Stimulated activated CD4-positive, alpha-beta T cell treated with anti-CD3 and anti-CD28 coated beads, Interleukin-12 subunit alpha, Interleukin-12 subunit beta, amount 100 ng/mL, for 48 hours (primary cell): ENCODE data around the gene SULT1A4.
"Not testable (repeated sequence)": the region's sequence is repeated elsewhere in the genome, so short reads cannot be mapped to it uniquely, and the experiment has no call there.

ENCODE experiments used
- DNase-seq, 3 donors: peaks; one replicate each; pipeline ENCODE4 v3.0.0-alpha.2; 2020; ENCODE audit warnings: low read depth in 2 of 3, low spot score in 1 of 3

SULT1A4 gene

GRCh38 chr16:29459706-29460646, at the start of gene SULT1A4:
SULT1A4 (plus strand) TSS chr16:29459913; CDS start chr16:29461386, 1,473 bp downstream.
- not testable (repeated sequence) for DNase-seq

DNA sequence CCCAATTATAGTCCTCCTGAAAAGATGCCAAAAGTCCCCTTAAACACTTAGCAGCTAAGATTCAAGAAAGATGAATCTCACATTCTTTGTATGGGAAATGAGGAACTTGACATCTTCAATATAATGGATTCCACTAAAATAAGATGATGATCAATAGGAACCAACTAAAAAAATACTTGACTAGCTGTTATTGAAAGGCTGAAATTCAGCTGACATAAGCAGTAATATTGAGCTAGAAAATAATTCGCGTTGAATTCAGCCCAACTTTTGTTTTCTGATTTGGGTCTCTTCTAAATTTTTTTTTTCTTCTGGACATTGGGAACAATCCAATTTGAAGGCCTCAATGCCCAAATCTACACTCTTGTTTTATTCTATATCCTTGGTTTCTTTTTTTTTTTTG, 36.1 kb upstream of the SULT1A4 start:
- DNase-seq, result not testable (repeated sequence)

DNA sequence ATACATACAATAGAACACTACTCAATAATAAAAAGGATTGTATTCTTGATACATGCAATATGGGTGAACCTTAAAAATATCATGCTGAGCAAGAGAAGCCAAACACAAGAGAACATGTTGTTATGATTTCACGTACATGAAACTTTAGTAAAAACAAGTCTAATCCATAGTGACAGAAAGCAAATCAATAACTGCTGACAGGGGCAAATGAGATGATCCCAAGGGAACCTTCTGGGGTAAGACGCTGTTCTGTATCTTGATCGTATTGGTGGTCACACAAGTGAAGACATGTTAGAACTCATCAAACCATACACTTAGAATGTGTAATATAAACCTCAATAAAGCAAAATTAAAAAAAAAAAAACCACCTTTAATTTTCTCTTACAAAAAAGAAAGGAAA, 34.3 kb upstream of the SULT1A4 start:
- DNase-seq, result not testable (repeated sequence)

- DNase-seq, result not testable (repeated sequence)
Measured at GRCh38 chr16:29453754-29454153, 6.0 kb upstream of the SULT1A4 start.

GRCh38 chr16:29454269-29454668, 5.4 kb upstream of the SULT1A4 start, which contains the start of the genes BOLA2 and SLX1B:
BOLA2 (minus strand) TSS chr16:29454351; CDS start chr16:29454253, 98 bp downstream.
SLX1B (plus strand) TSS chr16:29454533.
- not testable (repeated sequence) for DNase-seq

GRCh38 chr16:29454828-29455227, 4.9 kb upstream of the SULT1A4 start:
- DNase-seq, result not testable (repeated sequence)

- not testable (repeated sequence) for DNase-seq
Measured at GRCh38 chr16:29457660-29458059, 2.1 kb upstream of the SULT1A4 start.

DNA sequence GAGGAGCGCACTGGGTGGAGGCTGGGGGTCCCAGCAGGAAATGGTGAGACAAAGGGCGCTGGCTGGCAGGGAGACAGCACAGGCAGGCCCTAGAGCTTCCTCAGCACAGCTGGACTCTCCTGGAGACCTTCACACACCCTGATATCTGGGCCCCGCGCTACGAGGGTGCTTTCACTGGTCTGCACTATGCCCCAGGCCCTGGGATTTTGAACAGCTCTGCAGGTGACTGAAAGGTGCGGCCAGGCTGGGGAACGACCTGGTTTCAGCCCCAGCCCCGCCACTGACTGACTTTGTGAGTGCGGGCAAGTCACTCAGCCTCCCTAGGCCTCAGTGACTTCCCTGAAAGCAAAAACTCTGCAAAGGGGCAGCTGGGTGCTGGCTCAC, 926 bp downstream of the SULT1A4 start:
- DNase-seq, result not testable (repeated sequence)

GRCh38 chr16:29465985-29466824, 6.5 kb downstream of the SULT1A4 start:
- DNase-seq, result not testable (repeated sequence)

- not testable (repeated sequence) for DNase-seq
Measured at GRCh38 chr16:29466904-29467303, 7.2 kb downstream of the SULT1A4 start.

- not testable (repeated sequence) for DNase-seq
Measured at GRCh38 chr16:29467654-29468366, 8.1 kb downstream of the SULT1A4 start.

DNA sequence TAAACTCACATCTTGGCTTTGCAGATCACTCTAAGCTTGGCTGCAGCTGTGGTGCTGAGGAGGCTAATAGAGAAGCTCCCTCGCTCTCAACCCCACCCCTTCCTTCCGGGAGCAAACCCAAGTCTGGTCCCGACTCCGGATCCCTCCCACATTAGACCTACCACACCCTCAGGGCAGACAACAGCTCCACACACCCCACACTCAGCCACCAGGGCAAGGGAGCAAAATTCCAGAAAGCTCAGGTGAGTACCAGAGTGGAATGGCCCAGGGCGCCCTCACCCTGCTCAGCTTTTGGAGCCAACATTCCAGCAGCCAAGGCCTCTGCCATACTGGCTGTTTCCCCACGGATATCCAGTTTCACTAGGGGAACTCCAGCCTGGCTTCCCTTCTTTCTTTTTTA, 9.9 kb downstream of the SULT1A4 start:
- peak in 2 of 3 donors; percentile 2 to 3 for DNase-seq

GRCh38 chr16:29472065-29472464, 12.4 kb downstream of the SULT1A4 start:
- not testable (repeated sequence) for DNase-seq

DNA sequence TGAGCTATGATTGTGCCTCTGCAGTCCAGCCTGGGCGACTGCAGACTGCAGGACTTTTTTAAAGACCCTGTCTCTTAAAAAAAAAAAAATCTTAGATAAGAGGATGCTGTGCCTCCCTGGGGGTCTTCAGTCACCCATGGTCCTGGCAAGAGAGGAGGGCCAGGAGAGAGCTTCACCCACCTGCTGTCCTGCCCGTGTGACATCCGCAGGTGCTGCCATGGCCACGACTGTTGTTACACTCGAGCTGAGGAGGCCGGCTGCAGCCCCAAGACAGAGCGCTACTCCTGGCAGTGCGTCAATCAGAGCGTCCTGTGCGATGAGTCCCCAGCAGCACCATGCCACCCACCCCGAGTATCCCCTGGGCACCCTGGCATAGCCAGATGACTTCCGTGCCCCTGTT, 22.6 kb downstream of the SULT1A4 start:
- DNase-seq, result not testable (repeated sequence)

GRCh38 chr16:29506308-29506707, 46.6 kb downstream of the SULT1A4 start, which contains the start of gene NPIPB12:
NPIPB12 (minus strand) TSS chr16:29506408.
- DNase-seq, result not testable (repeated sequence)
